ENCODE measurements around the gene OSGIN1.

The OSGIN1 gene

GRCh38 chr16:83956336-83957289, 3.6 kb downstream of the OSGIN1 start:
- peak; percentile 69 to 74 for DNase-seq (ENCODE audit: low read depth in 2 of 2)

- no peak for DNase-seq (ENCODE audit: low read depth in 2 of 2)
Measured at GRCh38 chr16:83957296-83957855, 4.3 kb downstream of the OSGIN1 start.

GRCh38 chr16:83958137-83958845, 5.3 kb downstream of the OSGIN1 start:
- no peak for DNase-seq (ENCODE audit: low read depth in 2 of 2)

GRCh38 chr16:83958846-83959565, 6.0 kb downstream of the OSGIN1 start:
- no peak for DNase-seq (ENCODE audit: low read depth in 2 of 2)

GRCh38 chr16:83959656-83960434, 6.8 kb downstream of the OSGIN1 start:
- DNase-seq (ENCODE audit: low read depth in 2 of 2), result no peak

GRCh38 chr16:83960521-83961249, 7.6 kb downstream of the OSGIN1 start:
- no peak for DNase-seq (ENCODE audit: low read depth in 2 of 2)

- no peak for DNase-seq (ENCODE audit: low read depth in 2 of 2)
Measured at GRCh38 chr16:83961591-83961990, 8.6 kb downstream of the OSGIN1 start.

- DNase-seq (ENCODE audit: low read depth in 2 of 2), result no peak
Measured at GRCh38 chr16:83963277-83964119, 10.5 kb downstream of the OSGIN1 start.

- DNase-seq (ENCODE audit: low read depth in 2 of 2), result no peak
Measured at GRCh38 chr16:83964684-83965443, 11.8 kb downstream of the OSGIN1 start.

- no peak for DNase-seq (ENCODE audit: low read depth in 2 of 2)
Measured at GRCh38 chr16:83965444-83966152, 12.6 kb downstream of the OSGIN1 start.

GRCh38 chr16:83966153-83966696, 13.2 kb downstream of the OSGIN1 start:
- no peak for DNase-seq (ENCODE audit: low read depth in 2 of 2)

- no peak for DNase-seq (ENCODE audit: low read depth in 2 of 2)
Measured at GRCh38 chr16:83967091-83967490, 14.1 kb downstream of the OSGIN1 start.

GRCh38 chr16:83967838-83968305, 14.8 kb downstream of the OSGIN1 start, which contains the start of gene NECAB2:
TSS of gene NECAB2 (plus strand) at chr16:83968244. CDS start at chr16:83968649, 405 bp downstream.
- DNase-seq (ENCODE audit: low read depth in 2 of 2), result peak in 1 of 2 donors; percentile 8

GRCh38 chr16:83968306-83968851, 15.3 kb downstream of the OSGIN1 start:
- no peak for DNase-seq (ENCODE audit: low read depth in 2 of 2)

- no peak for DNase-seq (ENCODE audit: low read depth in 2 of 2)
Measured at GRCh38 chr16:83968891-83969649, 16.0 kb downstream of the OSGIN1 start.

GRCh38 chr16:83969771-83970429, 16.9 kb downstream of the OSGIN1 start:
- DNase-seq (ENCODE audit: low read depth in 2 of 2), result no peak
